Adrenal gland (tissue), 12 donors: ENCODE measurements around the gene PRDM11. TPM values are rescaled to one million over a fixed set of nuclear protein-coding genes. Genes with fewer than 3 reads are reported as not detected.

ENCODE experiments used
- DNase-seq, 7 donors: peaks; one replicate each; pipeline ENCODE4 v3.0.0-alpha.2; 2019 to 2020
- H3K27ac ChIP-seq, 5 donors: fragments of 200-600 bp; sonication (generic) in 4 of 5; 1 replicate in 3 of 5; 2 replicates in 2 of 5; pipeline versions ENCODE4 v1.5.1 to v1.8.0; 2016 to 2020; ENCODE audit warnings: mild to moderate bottlenecking in 1 of 5
- H3K27me3 ChIP-seq: fragments of 200-600 bp; 2 replicates; pipeline ENCODE4 v1.8.0; 2021
- H3K36me3 ChIP-seq, 2 donors: fragments of 200-600 bp; replicated peaks in 1 of 2; 1 replicate in 1 of 2; 2 replicates in 1 of 2; pipeline versions ENCODE4 v1.5.1 to v1.8.0; 2018 to 2022
- H3K4me1 ChIP-seq, 2 donors: fragments of 200-600 bp; replicated peaks in 1 of 2; 1 replicate in 1 of 2; 2 replicates in 1 of 2; pipeline versions ENCODE4 v1.5.1 to v1.8.0; 2018 to 2021
- H3K4me3 ChIP-seq, 4 donors: fragments of 200-600 bp; sonication (generic) in 3 of 4; one replicate each; pipeline ENCODE4 v1.5.1; 2016 to 2018
- H3K9me3 ChIP-seq, 3 donors: fragments of 200-600 bp; sonication (generic) in 1 of 3; replicated peaks in 1 of 3; 1 replicate in 2 of 3; 2 replicates in 1 of 3; pipeline versions ENCODE4 v1.5.1 to v1.8.0; 2016 to 2021
- POLR2A ChIP-seq, 2 donors: fragments of 450-650 bp; IDR thresholded peaks; one replicate each; pipeline ENCODE4 v1.6.1; 2017; ENCODE audit warnings: antibody characterized with exemption in 2 of 2, mild to moderate bottlenecking in 2 of 2, moderate library complexity in 1 of 2
- WGBS, 4 donors: extraction: QIAGEN DNeasy Blood & Tissue Kit in 2 of 4; methylation state at CpG; one replicate each; pipeline versions ENCODE4 v1.1.5 to v1.1.7; 2013 to 2017; 5-methylcytosine and 5-hydroxymethylcytosine counted together
- intact Hi-C, 2 donors: fragments of 100-400 bp; cut with DNase I; formaldehyde crosslinking; loops; one replicate each; pipeline versions ENCODE4 v1.14.1 to v1.15.0; 2022 to 2023
- polyA plus RNA-seq, 3 donors: library from polyadenylated mRNA; stranded (reverse); fragments of 200-250 nt in 2 of 3; fragments of 350-450 nt in 1 of 3; fragmentation: Illumina TruSeq in 1 of 3; extraction: RNeasy Lipid Tissue Mini Kit (QIAGEN cat#74804) in 1 of 3; gene quantifications; one replicate each; pipeline ENCODE4 v1.2.3, GENCODE V29; 2013 to 2014
- total RNA-seq, 9 donors: library from RNA; depleted of rRNA in 4 of 9; stranded (reverse); fragments of >200 nt in 4 of 9; fragments of 120-200 nt in 1 of 9; fragmentation: NEBNext Ultra II Directional in 1 of 9; extraction: Animal tissue kit (Norgen Biotek cat#: 25700) in 1 of 9; gene quantifications; one replicate each; pipeline versions ENCODE4 v1.1.0 to v1.2.4, GENCODE V29; 2013 to 2023
- TF ChIP-seq, protein P1 (sequence below), 6 experiments: fragments of 450-650 bp in 4 of 6; fragments of 200-600 bp in 2 of 6; sonication (generic) in 1 of 6; IDR thresholded peaks; 1 replicate in 5 of 6; 2 replicates in 1 of 6; pipeline versions ENCODE4 v1.5.1 to v1.8.0; 2016 to 2021; ENCODE audit warnings: antibody characterized with exemption in 6 of 6, mild to moderate bottlenecking in 2 of 6, moderate library complexity in 1 of 6
- donor health status: healthy with polysubstance abuse.
- donor health status: Bipolar disorder and iron deficiency.
- donor health status: DM: yes; HTN: yes; CAD: no.
- donor health status: DM: no; HTN: no; CAD: no.
- donor health status: DM: no; HTN: no; CAD: no.
- donor health status: DM: yes; HTN: yes; CAD: no.

The PRDM11 gene
- total and polyA plus RNA-seq, 12 donors, result 3.3 to 16.9 (median 11.9) TPM

GRCh38 chr11:45170484-45170883, 24.0 kb downstream of the PRDM11 start:
- no peaks in the 10 kb centered on the region for H3K27me3 ChIP-seq
- no peaks in the 10 kb centered on the region for H3K9me3 ChIP-seq
- no peak overlapping the region for H3K4me3 ChIP-seq
- TF ChIP-seq, protein P1, sequence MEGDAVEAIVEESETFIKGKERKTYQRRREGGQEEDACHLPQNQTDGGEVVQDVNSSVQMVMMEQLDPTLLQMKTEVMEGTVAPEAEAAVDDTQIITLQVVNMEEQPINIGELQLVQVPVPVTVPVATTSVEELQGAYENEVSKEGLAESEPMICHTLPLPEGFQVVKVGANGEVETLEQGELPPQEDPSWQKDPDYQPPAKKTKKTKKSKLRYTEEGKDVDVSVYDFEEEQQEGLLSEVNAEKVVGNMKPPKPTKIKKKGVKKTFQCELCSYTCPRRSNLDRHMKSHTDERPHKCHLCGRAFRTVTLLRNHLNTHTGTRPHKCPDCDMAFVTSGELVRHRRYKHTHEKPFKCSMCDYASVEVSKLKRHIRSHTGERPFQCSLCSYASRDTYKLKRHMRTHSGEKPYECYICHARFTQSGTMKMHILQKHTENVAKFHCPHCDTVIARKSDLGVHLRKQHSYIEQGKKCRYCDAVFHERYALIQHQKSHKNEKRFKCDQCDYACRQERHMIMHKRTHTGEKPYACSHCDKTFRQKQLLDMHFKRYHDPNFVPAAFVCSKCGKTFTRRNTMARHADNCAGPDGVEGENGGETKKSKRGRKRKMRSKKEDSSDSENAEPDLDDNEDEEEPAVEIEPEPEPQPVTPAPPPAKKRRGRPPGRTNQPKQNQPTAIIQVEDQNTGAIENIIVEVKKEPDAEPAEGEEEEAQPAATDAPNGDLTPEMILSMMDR (IDR thresholded peaks at IDR 0.05), result no peak
- TF ChIP-seq POLR2A (IDR thresholded peaks at IDR 0.05), result no peak
- H3K36me3 ChIP-seq, result no peaks in the 10 kb centered on the region
- H3K27ac ChIP-seq, result no peak overlapping the region
- 73 to 95% (median 86%) methylated on average over 2 of the region's 2 CpGs for WGBS, 4 donors
- H3K4me1 ChIP-seq, result peaks cover 7 to 17% of the 10 kb centered on the region in 2 donors
- DNase-seq, result peak in 1 of 7 donors; percentile 10
- intact Hi-C loops, result no loop called here

DNA sequence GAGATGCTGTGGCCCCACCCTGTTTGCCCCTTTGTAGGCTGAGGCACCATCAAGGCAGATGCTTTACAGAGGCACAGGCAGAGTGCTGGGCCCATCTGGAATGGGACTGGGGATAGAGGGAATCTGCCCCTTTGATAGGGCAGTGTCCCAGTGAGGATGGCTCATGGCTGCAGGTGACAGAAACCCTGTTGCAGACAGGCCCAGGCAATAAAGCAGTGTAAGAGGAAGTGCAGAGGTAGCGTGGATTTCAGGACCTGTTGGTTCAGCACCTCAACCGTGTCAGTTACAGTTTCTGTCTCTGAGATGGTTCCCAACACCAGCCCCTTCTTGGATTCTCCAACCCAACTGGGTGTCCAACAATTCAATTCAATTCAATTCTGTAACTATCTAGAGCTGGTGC, 25.1 kb downstream of the PRDM11 start:
- WGBS, 4 donors, result 91 to 97% (median 92%) methylated on average over 2 of the region's 2 CpGs
- intact Hi-C loops, result no loop called here

GRCh38 chr11:45173064-45173463, 26.6 kb downstream of the PRDM11 start:
- Histone ChIP-seq H3K27ac (no peak overlapping the region), H3K36me3 (no peaks in the 10 kb centered on the region), H3K9me3 (no peaks in the 10 kb centered on the region), H3K27me3 (no peaks in the 10 kb centered on the region), H3K4me3 (no peak overlapping the region), H3K4me1 (peaks cover 7 to 17% of the 10 kb centered on the region in 2 donors)
- WGBS, 4 donors, result 97 to 100% (median 99%) methylated on average over 5 of the region's 5 CpGs
- no peak for TF ChIP-seq POLR2A (IDR thresholded peaks at IDR 0.05)
- TF ChIP-seq, protein P1 (IDR thresholded peaks at IDR 0.05), result no peak
- DNase-seq, result no peak
- intact Hi-C loops, result no loop called here

More for the DNA sequence above, 25.1 kb downstream of the PRDM11 start:
- Histone ChIP-seq H3K9me3 (no peaks in the 10 kb centered on the region), H3K27ac (no peak overlapping the region), H3K4me1 (peaks cover 7 to 17% of the 10 kb centered on the region in 2 donors), H3K27me3 (no peaks in the 10 kb centered on the region), H3K4me3 (no peak overlapping the region), H3K36me3 (no peaks in the 10 kb centered on the region)
- peak in 1 of 7 donors; percentile 11 for DNase-seq
- no peak for TF ChIP-seq POLR2A (IDR thresholded peaks at IDR 0.05)
- TF ChIP-seq, protein P1 (IDR thresholded peaks at IDR 0.05), result no peak

GRCh38 chr11:45174168-45174835, 27.9 kb downstream of the PRDM11 start:
- Histone ChIP-seq H3K27ac (no peak overlapping the region), H3K4me1 (peaks cover 9 to 15% of the 10 kb centered on the region in 2 donors), H3K36me3 (no peaks in the 10 kb centered on the region), H3K9me3 (no peaks in the 10 kb centered on the region), H3K27me3 (no peaks in the 10 kb centered on the region), H3K4me3 (no peak overlapping the region)
- TF ChIP-seq, protein P1 (IDR thresholded peaks at IDR 0.05), result no peak
- TF ChIP-seq POLR2A (IDR thresholded peaks at IDR 0.05), result no peak
- no peak for DNase-seq
- 90 to 95% (median 92%) methylated on average over 6 of the region's 6 CpGs for WGBS, 4 donors
- intact Hi-C loops, result no loop called here
